ENCODE measurements around the gene TIMM50.

TIMM50 gene

GRCh38 chr19:39479916-39480315, 722 bp upstream of the TIMM50 start:
- Histone ChIP-seq H3K79me1 (ENCODE audit: low read length) (peaks cover 14% of the 10 kb centered on the region), H3K79me2 (ENCODE audit: control insufficient read depth, insufficient read depth, low read length) (peaks cover 17% of the 10 kb centered on the region), H3K36me3 (ENCODE audit: control insufficient read depth, insufficient read depth, low read length) (peaks cover 11% of the 10 kb centered on the region), H3K9ac (ENCODE audit: low read length) (peak overlapping the region; percentile 66), H2BK15ac (replicated peaks; ENCODE audit: low read depth) (no peak overlapping the region), H3K18ac (ENCODE audit: low read length) (no peak overlapping the region), H2BK120ac (ENCODE audit: low read depth, low read length) (no peak overlapping the region), H3K27ac (ENCODE audit: low read depth, low read length) (no peak overlapping the region), H3K4me3 (ENCODE audit: low read length) (no peak overlapping the region), H3K4ac (ENCODE audit: low read depth, low read length) (no peak overlapping the region), H2AK5ac (ENCODE audit: low read length) (no peak overlapping the region), H3K23ac (ENCODE audit: low read length) (no peak overlapping the region), H2BK5ac (ENCODE audit: low read length) (no peak overlapping the region), H3K27me3 (ENCODE audit: insufficient read depth, low read length, poor library complexity) (no peaks in the 10 kb centered on the region), H4K8ac (ENCODE audit: low read depth, low read length) (no peak overlapping the region), H3K56ac (ENCODE audit: low read length) (peak overlapping the region; percentile 78), H4K5ac (ENCODE audit: low read length) (no peak overlapping the region), H3K4me2 (ENCODE audit: low read length) (no peak overlapping the region), H3K4me1 (ENCODE audit: control insufficient read depth, low read depth, low read length) (no peaks in the 10 kb centered on the region)
- no CpG with 5 or more reads among the region's 10 CpGs for WGBS (ENCODE audit: extremely low coverage, insufficient coverage, low lambda C conversion rate)
- no peak for DNase-seq

GRCh38 chr19:39481229-39481545, 549 bp downstream of the TIMM50 start:
- DNase-seq, result no peak
- Histone ChIP-seq H3K79me1 (ENCODE audit: low read length) (peaks cover 14% of the 10 kb centered on the region), H3K56ac (ENCODE audit: low read length) (peak overlapping the region; percentile 98), H3K9ac (ENCODE audit: low read length) (peak overlapping the region; percentile 98), H4K8ac (ENCODE audit: low read depth, low read length) (no peak overlapping the region), H2BK15ac (replicated peaks; ENCODE audit: low read depth) (no peak overlapping the region), H4K5ac (ENCODE audit: low read length) (no peak overlapping the region), H2AK5ac (ENCODE audit: low read length) (no peak overlapping the region), H3K27ac (ENCODE audit: low read depth, low read length) (no peak overlapping the region), H3K4me1 (ENCODE audit: control insufficient read depth, low read depth, low read length) (no peaks in the 10 kb centered on the region), H2BK5ac (ENCODE audit: low read length) (peak overlapping the region; percentile 50), H3K18ac (ENCODE audit: low read length) (no peak overlapping the region), H3K27me3 (ENCODE audit: insufficient read depth, low read length, poor library complexity) (no peaks in the 10 kb centered on the region), H3K4me2 (ENCODE audit: low read length) (peak overlapping the region; percentile 96), H3K36me3 (ENCODE audit: control insufficient read depth, insufficient read depth, low read length) (peaks cover 6% of the 10 kb centered on the region), H3K23ac (ENCODE audit: low read length) (peak overlapping the region; percentile 73), H3K79me2 (ENCODE audit: control insufficient read depth, insufficient read depth, low read length) (peaks cover 17% of the 10 kb centered on the region), H3K4ac (ENCODE audit: low read depth, low read length) (peak overlapping the region; percentile 6), H2BK120ac (ENCODE audit: low read depth, low read length) (no peak overlapping the region), H3K4me3 (ENCODE audit: low read length) (peak overlapping the region; percentile 99)
- no CpG with 5 or more reads among the region's 12 CpGs for WGBS (ENCODE audit: extremely low coverage, insufficient coverage, low lambda C conversion rate)

DNA sequence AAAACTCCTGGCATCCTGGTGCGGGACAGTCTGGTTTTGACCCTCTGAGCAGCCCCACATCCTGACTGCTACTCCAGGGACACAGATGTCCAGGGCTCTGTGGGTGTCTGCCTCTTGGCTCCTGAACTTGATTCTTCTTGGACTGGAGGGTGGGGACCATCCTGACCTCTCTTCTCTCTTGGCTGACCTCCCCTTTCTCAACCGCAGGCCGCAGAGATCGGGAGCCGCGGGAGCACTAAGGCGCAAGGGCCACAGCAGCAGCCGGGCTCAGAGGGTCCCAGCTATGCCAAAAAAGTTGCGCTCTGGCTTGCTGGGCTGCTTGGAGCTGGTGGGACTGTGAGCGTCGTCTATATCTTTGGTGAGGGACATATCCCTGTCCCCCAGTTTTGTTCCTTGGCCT, 1.0 kb downstream of the TIMM50 start:
- H4K8ac ChIP-seq (ENCODE audit: low read depth, low read length), result no peak overlapping the region
- no peak overlapping the region for H2AK5ac ChIP-seq (ENCODE audit: low read length)
- peaks cover 14% of the 10 kb centered on the region for H3K79me1 ChIP-seq (ENCODE audit: low read length)
- peak overlapping the region; percentile 98 for H3K56ac ChIP-seq (ENCODE audit: low read length)
- peak overlapping the region; percentile 96 for H3K4me2 ChIP-seq (ENCODE audit: low read length)
- H3K79me2 ChIP-seq (ENCODE audit: control insufficient read depth, insufficient read depth, low read length), result peaks cover 17% of the 10 kb centered on the region
- H3K9ac ChIP-seq (ENCODE audit: low read length), result peak overlapping the region; percentile 98
- no peak overlapping the region for H3K27ac ChIP-seq (ENCODE audit: low read depth, low read length)
- no peak overlapping the region for H2BK5ac ChIP-seq (ENCODE audit: low read length)
- DNase-seq, result no peak
- no peaks in the 10 kb centered on the region for H3K27me3 ChIP-seq (ENCODE audit: insufficient read depth, low read length, poor library complexity)
- no peak overlapping the region for H2BK120ac ChIP-seq (ENCODE audit: low read depth, low read length)
- H3K23ac ChIP-seq (ENCODE audit: low read length), result no peak overlapping the region
- no CpG with 5 or more reads among the region's 11 CpGs for WGBS (ENCODE audit: extremely low coverage, insufficient coverage, low lambda C conversion rate)
- H2BK15ac ChIP-seq (replicated peaks; ENCODE audit: low read depth), result no peak overlapping the region
- H3K4me1 ChIP-seq (ENCODE audit: control insufficient read depth, low read depth, low read length), result no peaks in the 10 kb centered on the region
- no peak overlapping the region for H3K18ac ChIP-seq (ENCODE audit: low read length)
- no peak overlapping the region for H3K4ac ChIP-seq (ENCODE audit: low read depth, low read length)
- peak overlapping the region; percentile 99 for H3K4me3 ChIP-seq (ENCODE audit: low read length)
- H4K5ac ChIP-seq (ENCODE audit: low read length), result no peak overlapping the region
- peaks cover 6% of the 10 kb centered on the region for H3K36me3 ChIP-seq (ENCODE audit: control insufficient read depth, insufficient read depth, low read length)

DNA sequence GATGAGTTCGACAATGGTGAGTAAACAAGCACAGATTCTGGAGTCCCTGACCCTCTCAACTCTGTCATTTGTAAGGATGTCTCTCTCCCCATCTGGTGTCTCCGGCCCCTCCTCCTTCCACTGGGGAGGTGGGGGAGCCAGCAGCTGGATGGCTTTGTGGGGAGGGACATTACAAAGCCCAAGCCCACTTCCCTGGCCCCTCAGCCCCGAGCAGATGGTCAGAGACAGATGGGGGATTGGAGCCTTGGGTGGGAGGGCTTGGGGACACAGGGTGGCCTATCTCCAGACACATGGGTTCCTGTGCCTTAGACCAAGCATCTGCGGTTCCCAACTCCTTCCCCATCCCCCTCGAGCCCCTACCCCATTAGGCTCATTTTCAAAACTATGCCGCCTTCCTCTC, 2.5 kb downstream of the TIMM50 start:
- Histone ChIP-seq H4K8ac (ENCODE audit: low read depth, low read length) (no peak overlapping the region), H2BK5ac (ENCODE audit: low read length) (no peak overlapping the region), H3K27ac (ENCODE audit: low read depth, low read length) (no peak overlapping the region), H2BK15ac (replicated peaks; ENCODE audit: low read depth) (no peak overlapping the region), H3K4me3 (ENCODE audit: low read length) (no peak overlapping the region), H3K9ac (ENCODE audit: low read length) (no peak overlapping the region), H3K79me1 (ENCODE audit: low read length) (peaks cover 17% of the 10 kb centered on the region), H3K36me3 (ENCODE audit: control insufficient read depth, insufficient read depth, low read length) (peaks cover 6% of the 10 kb centered on the region), H3K18ac (ENCODE audit: low read length) (no peak overlapping the region), H2AK5ac (ENCODE audit: low read length) (no peak overlapping the region), H3K4me1 (ENCODE audit: control insufficient read depth, low read depth, low read length) (no peaks in the 10 kb centered on the region), H3K4me2 (ENCODE audit: low read length) (no peak overlapping the region), H2BK120ac (ENCODE audit: low read depth, low read length) (no peak overlapping the region), H4K5ac (ENCODE audit: low read length) (no peak overlapping the region), H3K4ac (ENCODE audit: low read depth, low read length) (no peak overlapping the region), H3K23ac (ENCODE audit: low read length) (no peak overlapping the region), H3K79me2 (ENCODE audit: control insufficient read depth, insufficient read depth, low read length) (peaks cover 17% of the 10 kb centered on the region), H3K56ac (ENCODE audit: low read length) (no peak overlapping the region), H3K27me3 (ENCODE audit: insufficient read depth, low read length, poor library complexity) (no peaks in the 10 kb centered on the region)
- no CpG with 5 or more reads among the region's 6 CpGs for WGBS (ENCODE audit: extremely low coverage, insufficient coverage, low lambda C conversion rate)
- no peak for DNase-seq

DNA sequence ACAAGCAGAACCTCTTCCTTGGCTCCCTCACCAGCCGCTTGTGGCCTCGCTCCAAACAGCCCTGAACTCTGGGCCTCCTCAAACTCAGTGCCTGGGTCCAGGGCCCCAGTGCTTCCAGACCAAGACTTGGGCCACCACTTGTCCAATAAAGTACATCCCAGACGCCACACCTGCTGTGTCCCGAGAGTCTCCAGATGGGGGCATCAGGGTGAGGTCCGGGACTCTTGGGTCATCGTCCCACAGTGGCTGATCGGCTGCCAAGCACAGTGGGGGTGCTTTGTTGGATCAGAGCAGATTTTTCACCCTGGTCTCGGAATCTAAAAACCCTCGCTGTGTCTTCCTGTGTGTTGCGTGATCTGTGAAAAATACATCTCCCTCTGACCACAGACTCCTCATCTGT, 9.1 kb downstream of the TIMM50 start:
- Histone ChIP-seq H3K27me3 (ENCODE audit: insufficient read depth, low read length, poor library complexity) (no peaks in the 10 kb centered on the region), H3K56ac (ENCODE audit: low read length) (no peak overlapping the region), H3K9ac (ENCODE audit: low read length) (no peak overlapping the region), H3K4ac (ENCODE audit: low read depth, low read length) (no peak overlapping the region), H4K5ac (ENCODE audit: low read length) (no peak overlapping the region), H3K27ac (ENCODE audit: low read depth, low read length) (no peak overlapping the region), H3K79me1 (ENCODE audit: low read length) (peaks cover 3% of the 10 kb centered on the region), H2BK5ac (ENCODE audit: low read length) (no peak overlapping the region), H2AK5ac (ENCODE audit: low read length) (no peak overlapping the region), H3K36me3 (ENCODE audit: control insufficient read depth, insufficient read depth, low read length) (peaks cover 7% of the 10 kb centered on the region), H2BK120ac (ENCODE audit: low read depth, low read length) (no peak overlapping the region), H3K4me2 (ENCODE audit: low read length) (no peak overlapping the region), H3K79me2 (ENCODE audit: control insufficient read depth, insufficient read depth, low read length) (no peaks in the 10 kb centered on the region), H3K23ac (ENCODE audit: low read length) (no peak overlapping the region), H3K18ac (ENCODE audit: low read length) (no peak overlapping the region), H3K4me3 (ENCODE audit: low read length) (no peak overlapping the region), H2BK15ac (replicated peaks; ENCODE audit: low read depth) (no peak overlapping the region), H4K8ac (ENCODE audit: low read depth, low read length) (no peak overlapping the region), H3K4me1 (ENCODE audit: control insufficient read depth, low read depth, low read length) (no peaks in the 10 kb centered on the region)
- WGBS (ENCODE audit: extremely low coverage, insufficient coverage, low lambda C conversion rate), result no CpG with 5 or more reads among the region's 10 CpGs
- DNase-seq, result no peak

GRCh38 chr19:39492225-39492624, 11.6 kb downstream of the TIMM50 start:
- H3K36me3 ChIP-seq (ENCODE audit: control insufficient read depth, insufficient read depth, low read length), result peaks cover 5% of the 10 kb centered on the region
- H4K8ac ChIP-seq (ENCODE audit: low read depth, low read length), result no peak overlapping the region
- no peak overlapping the region for H2BK120ac ChIP-seq (ENCODE audit: low read depth, low read length)
- H3K4me3 ChIP-seq (ENCODE audit: low read length), result no peak overlapping the region
- DNase-seq, result no peak
- H3K4me1 ChIP-seq (ENCODE audit: control insufficient read depth, low read depth, low read length), result no peaks in the 10 kb centered on the region
- H2BK15ac ChIP-seq (replicated peaks; ENCODE audit: low read depth), result no peak overlapping the region
- H4K5ac ChIP-seq (ENCODE audit: low read length), result no peak overlapping the region
- H3K4ac ChIP-seq (ENCODE audit: low read depth, low read length), result no peak overlapping the region
- H2BK5ac ChIP-seq (ENCODE audit: low read length), result no peak overlapping the region
- no peaks in the 10 kb centered on the region for H3K27me3 ChIP-seq (ENCODE audit: insufficient read depth, low read length, poor library complexity)
- WGBS (ENCODE audit: extremely low coverage, insufficient coverage, low lambda C conversion rate), result no CpG with 5 or more reads among the region's 6 CpGs
- H3K9ac ChIP-seq (ENCODE audit: low read length), result no peak overlapping the region
- H3K18ac ChIP-seq (ENCODE audit: low read length), result no peak overlapping the region
- no peak overlapping the region for H3K4me2 ChIP-seq (ENCODE audit: low read length)
- no peaks in the 10 kb centered on the region for H3K79me1 ChIP-seq (ENCODE audit: low read length)
- H3K23ac ChIP-seq (ENCODE audit: low read length), result no peak overlapping the region
- no peak overlapping the region for H3K56ac ChIP-seq (ENCODE audit: low read length)
- no peak overlapping the region for H2AK5ac ChIP-seq (ENCODE audit: low read length)
- H3K27ac ChIP-seq (ENCODE audit: low read depth, low read length), result no peak overlapping the region
- H3K79me2 ChIP-seq (ENCODE audit: control insufficient read depth, insufficient read depth, low read length), result no peaks in the 10 kb centered on the region
